CD4-positive, CD25-positive, alpha-beta regulatory T cell (primary cell): Measurements from ENCODE around the gene STK32A. TPM values are rescaled to one million over a fixed set of nuclear protein-coding genes. Genes with fewer than 3 reads are reported as not detected.
A peak's percentile ranks its signal among the peaks of the same experiment; 100 is the strongest.

Experiments
- ATAC-seq, 2 donors: fragments of 150-1000 bp; cut with Tn5 transposase; one replicate each; pipeline ENCODE4 v1.10.0; 2021; ENCODE audit warnings: low read depth in 2 of 2, moderate number of reproducible peaks in 2 of 2, moderate library complexity in 1 of 2
- DNase-seq, 3 donors: peaks; one replicate each; pipeline versions ENCODE4 v3.0.0 to v3.0.0-alpha.2; 2012 to 2022; ENCODE audit warnings: mixed read lengths in 1 of 3
- H3K27ac ChIP-seq: one replicate; pipeline ENCODE4 v1.7.0; 2013; ENCODE audit warnings: mild to moderate bottlenecking, low read length; ENCODE audit not compliant: insufficient read depth, poor library complexity, severe bottlenecking
- H3K27me3 ChIP-seq: one replicate; pipeline ENCODE4 v1.7.0; 2013; ENCODE audit warnings: low read length; ENCODE audit not compliant: control insufficient read depth, insufficient read depth
- H3K36me3 ChIP-seq: one replicate; pipeline ENCODE4 v1.7.0; 2013; ENCODE audit warnings: mild to moderate bottlenecking, low read length, moderate library complexity; ENCODE audit not compliant: control insufficient read depth, insufficient read depth
- H3K4me1 ChIP-seq: 2 replicates; pipeline ENCODE4 v1.7.0; 2013; ENCODE audit warnings: mild to moderate bottlenecking, low read length; ENCODE audit not compliant: insufficient read depth, control insufficient read depth, poor library complexity, severe bottlenecking
- H3K4me3 ChIP-seq: one replicate; pipeline ENCODE4 v1.7.0; 2013; ENCODE audit warnings: low read depth, mild to moderate bottlenecking, low read length, moderate library complexity
- H3K9me3 ChIP-seq, 2 experiments: 1 replicate in 1 of 2; 2 replicates in 1 of 2; pipeline ENCODE4 v1.7.0; 2013; ENCODE audit warnings: low read length in 2 of 2, mild to moderate bottlenecking in 1 of 2, moderate library complexity in 1 of 2; ENCODE audit not compliant: control insufficient read depth in 2 of 2
- H3K27ac Mint-ChIP-seq, 3 donors: one replicate each; pipeline ENCODE4 v1.8.0; 2020 to 2022; ENCODE audit warnings: mild to moderate bottlenecking in 3 of 3, mixed read lengths in 3 of 3, moderate library complexity in 2 of 3
- H3K27me3 Mint-ChIP-seq: one replicate; pipeline ENCODE4 v1.8.0; 2022; ENCODE audit warnings: mild to moderate bottlenecking, mixed read lengths
- H3K36me3 Mint-ChIP-seq: one replicate; pipeline ENCODE4 v1.8.0; 2020; ENCODE audit warnings: mixed read lengths
- H3K4me1 Mint-ChIP-seq, 4 donors: one replicate each; pipeline ENCODE4 v1.8.0; 2020 to 2022; ENCODE audit warnings: mixed read lengths in 4 of 4, mild to moderate bottlenecking in 1 of 4
- H3K4me3 Mint-ChIP-seq, 4 donors: one replicate each; pipeline ENCODE4 v1.8.0; 2020 to 2022; ENCODE audit warnings: mild to moderate bottlenecking in 4 of 4, mixed read lengths in 4 of 4, moderate library complexity in 3 of 4
- H3K9me3 Mint-ChIP-seq, 7 donors: one replicate each; pipeline ENCODE4 v1.8.0; 2020 to 2022; ENCODE audit warnings: mixed read lengths in 7 of 7, mild to moderate bottlenecking in 3 of 7, moderate library complexity in 2 of 7
- polyA plus RNA-seq, 4 donors: library from polyadenylated mRNA; unstranded; fragments of 300-500 nt; fragmentation: Illumina TruSeq; gene quantifications; one replicate each; pipeline ENCODE4 v1.2.3, GENCODE V29; 2021
- total RNA-seq: library from RNA; stranded (reverse); gene quantifications from one replicate; pipeline ENCODE4 v1.2.3, GENCODE V29; 2022

Gene STK32A
- total and polyA plus RNA-seq, 5 donors from 2014 or later = not detected

- H3K4me1 ChIP-seq = no peaks in the 10 kb centered on the region
- H3K4me3 Mint-ChIP-seq = no peak overlapping the region
- no peaks in the 10 kb centered on the region for H3K27me3 ChIP-seq
- H3K4me1 Mint-ChIP-seq = no peaks in the 10 kb centered on the region
- ATAC-seq (no peak), DNase-seq (no peak)
- H3K27ac Mint-ChIP-seq = no peak overlapping the region
- no peaks in the 10 kb centered on the region for H3K9me3 ChIP-seq
- H3K36me3 ChIP-seq = no peaks in the 10 kb centered on the region
- peaks cover 0 to 2% (median 0%) of the 10 kb centered on the region in 7 donors for H3K9me3 Mint-ChIP-seq
- H3K4me3 ChIP-seq = no peak overlapping the region
- H3K36me3 Mint-ChIP-seq = no peaks in the 10 kb centered on the region
- H3K27me3 Mint-ChIP-seq = no peaks in the 10 kb centered on the region
- no peak overlapping the region for H3K27ac ChIP-seq
Measured at GRCh38 chr5:147398860-147399259, 164.0 kb downstream of the STK32A start.

- H3K4me3 ChIP-seq = no peak overlapping the region
- no peaks in the 10 kb centered on the region for H3K27me3 ChIP-seq
- peaks cover 0 to 2% (median 0%) of the 10 kb centered on the region in 7 donors for H3K9me3 Mint-ChIP-seq
- H3K4me1 Mint-ChIP-seq = no peaks in the 10 kb centered on the region
- H3K4me1 ChIP-seq = no peaks in the 10 kb centered on the region
- H3K36me3 ChIP-seq = no peaks in the 10 kb centered on the region
- no peak overlapping the region for H3K27ac ChIP-seq
- H3K27me3 Mint-ChIP-seq = no peaks in the 10 kb centered on the region
- ATAC-seq (no peak), DNase-seq (no peak)
- H3K27ac Mint-ChIP-seq = no peak overlapping the region
- no peaks in the 10 kb centered on the region for H3K9me3 ChIP-seq
- no peak overlapping the region for H3K4me3 Mint-ChIP-seq
- H3K36me3 Mint-ChIP-seq = no peaks in the 10 kb centered on the region
Measured at GRCh38 chr5:147400126-147400809, 165.4 kb downstream of the STK32A start.

GRCh38 chr5:147400881-147401280 lies 166.1 kb downstream of the STK32A start:
- Mint-ChIP-seq H3K36me3 (no peaks in the 10 kb centered on the region), H3K9me3 (no peaks in the 10 kb centered on the region), H3K4me1 (no peaks in the 10 kb centered on the region), H3K27me3 (no peaks in the 10 kb centered on the region), H3K27ac (no peak overlapping the region), H3K4me3 (no peak overlapping the region)
- DNase-seq (no peak), ATAC-seq (no peak)
- H3K4me1 ChIP-seq = no peaks in the 10 kb centered on the region
- no peaks in the 10 kb centered on the region for H3K27me3 ChIP-seq
- no peaks in the 10 kb centered on the region for H3K9me3 ChIP-seq
- H3K4me3 ChIP-seq = no peak overlapping the region
- H3K27ac ChIP-seq = no peak overlapping the region
- H3K36me3 ChIP-seq = no peaks in the 10 kb centered on the region

DNA sequence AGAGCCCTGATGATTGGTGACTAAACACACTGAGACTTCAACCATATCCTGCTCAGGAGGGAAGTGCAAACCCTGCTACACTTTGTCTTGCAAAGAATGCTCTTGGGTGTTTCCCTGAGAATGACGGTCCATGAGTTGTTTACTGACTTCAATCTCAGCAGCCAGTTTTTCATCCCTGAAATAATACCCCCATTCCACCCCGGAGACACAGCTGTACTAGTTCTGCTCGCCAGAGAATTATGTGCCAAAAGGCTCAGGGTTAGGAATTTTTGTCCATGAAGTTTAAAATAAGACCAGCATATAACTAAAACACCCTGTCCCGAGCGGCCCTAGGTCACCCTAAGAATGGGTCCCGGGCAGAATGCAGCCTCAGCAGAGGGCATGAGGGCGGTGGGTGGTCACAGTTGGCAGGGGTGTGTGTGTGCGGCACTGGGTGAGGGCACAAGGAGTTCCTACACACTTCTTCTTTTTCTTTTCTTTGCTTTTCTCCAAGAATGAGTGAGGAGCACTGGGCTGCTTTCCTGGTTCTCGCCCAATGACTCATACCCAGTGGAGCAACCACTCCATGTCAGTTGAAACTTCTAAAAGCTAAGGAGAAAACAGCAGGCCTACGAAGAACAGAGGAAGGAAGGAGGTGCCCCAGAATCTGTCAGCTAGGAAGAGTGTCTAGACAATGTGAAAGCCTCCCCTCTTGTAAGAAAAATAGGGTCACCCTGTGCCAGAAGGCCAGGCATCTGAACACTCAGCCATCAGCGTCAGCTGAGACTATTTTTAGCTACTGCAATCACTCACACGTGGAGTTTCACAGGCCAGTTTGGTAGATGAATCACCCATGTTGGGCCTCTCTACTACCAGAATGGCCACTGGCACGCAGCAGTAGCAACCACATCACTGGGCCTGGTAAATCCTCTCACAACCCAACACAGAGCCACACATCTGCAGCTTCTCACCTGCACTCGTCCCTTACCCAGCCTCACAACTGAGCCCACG lies 169.1 kb downstream of the STK32A start:
- Mint-ChIP-seq H3K27me3 (no peaks in the 10 kb centered on the region), H3K36me3 (no peaks in the 10 kb centered on the region), H3K9me3 (no peaks in the 10 kb centered on the region), H3K27ac (no peak overlapping the region), H3K4me3 (no peak overlapping the region), H3K4me1 (no peaks in the 10 kb centered on the region)
- Histone ChIP-seq H3K27ac (no peak overlapping the region), H3K9me3 (no peaks in the 10 kb centered on the region), H3K36me3 (no peaks in the 10 kb centered on the region), H3K27me3 (no peaks in the 10 kb centered on the region), H3K4me1 (no peaks in the 10 kb centered on the region), H3K4me3 (no peak overlapping the region)
- no peak for DNase-seq
- peak in 1 of 2 donors; percentile 11 for ATAC-seq

- H3K27me3 ChIP-seq = no peaks in the 10 kb centered on the region
- H3K27me3 Mint-ChIP-seq = no peaks in the 10 kb centered on the region
- H3K36me3 ChIP-seq = no peaks in the 10 kb centered on the region
- ATAC-seq (no peak), DNase-seq (no peak)
- H3K27ac Mint-ChIP-seq = no peak overlapping the region
- H3K4me1 Mint-ChIP-seq = no peaks in the 10 kb centered on the region
- H3K9me3 ChIP-seq = no peaks in the 10 kb centered on the region
- H3K4me1 ChIP-seq = no peaks in the 10 kb centered on the region
- no peaks in the 10 kb centered on the region for H3K36me3 Mint-ChIP-seq
- no peak overlapping the region for H3K27ac ChIP-seq
- H3K9me3 Mint-ChIP-seq = no peaks in the 10 kb centered on the region
- no peak overlapping the region for H3K4me3 Mint-ChIP-seq
- no peak overlapping the region for H3K4me3 ChIP-seq
Measured at GRCh38 chr5:147404706-147405105, 169.9 kb downstream of the STK32A start.

- Histone ChIP-seq H3K9me3 (no peaks in the 10 kb centered on the region), H3K27me3 (no peaks in the 10 kb centered on the region)
- no peaks in the 10 kb centered on the region for H3K9me3 Mint-ChIP-seq
Measured at GRCh38 chr5:147406636-147407035, 171.8 kb downstream of the STK32A start.

GRCh38 chr5:147407094-147407681 lies 172.4 kb downstream of the STK32A start:
- Mint-ChIP-seq H3K4me1 (no peaks in the 10 kb centered on the region), H3K36me3 (no peaks in the 10 kb centered on the region), H3K4me3 (no peak overlapping the region), H3K27me3 (no peaks in the 10 kb centered on the region), H3K9me3 (no peaks in the 10 kb centered on the region), H3K27ac (no peak overlapping the region)
- ATAC-seq (no peak), DNase-seq (no peak)
- H3K9me3 ChIP-seq = no peaks in the 10 kb centered on the region
- no peaks in the 10 kb centered on the region for H3K27me3 ChIP-seq
- H3K36me3 ChIP-seq = no peaks in the 10 kb centered on the region
- no peaks in the 10 kb centered on the region for H3K4me1 ChIP-seq
- H3K27ac ChIP-seq = no peak overlapping the region
- H3K4me3 ChIP-seq = no peak overlapping the region

More at GRCh38 chr5:147406636-147407035, 171.8 kb downstream of the STK32A start:
- Histone ChIP-seq H3K4me1 (no peaks in the 10 kb centered on the region), H3K4me3 (no peak overlapping the region), H3K36me3 (no peaks in the 10 kb centered on the region), H3K27ac (no peak overlapping the region)
- H3K27me3 Mint-ChIP-seq = no peaks in the 10 kb centered on the region
- H3K4me3 Mint-ChIP-seq = no peak overlapping the region
- DNase-seq = no peak
- no peak for ATAC-seq
- no peak overlapping the region for H3K27ac Mint-ChIP-seq
- H3K36me3 Mint-ChIP-seq = no peaks in the 10 kb centered on the region
- H3K4me1 Mint-ChIP-seq = no peaks in the 10 kb centered on the region
